ENCODE data around the gene LRRC1.

LRRC1 gene

GRCh38 chr6:53906103-53906502 lies 111.3 kb downstream of the LRRC1 start:
- DNase-seq (no peak), ATAC-seq (ENCODE audit: insufficient read depth, low read depth) (no peak)
- Histone ChIP-seq H3K27ac (ENCODE audit: low read length) (no peak overlapping the region), H3K9me3 (ENCODE audit: insufficient read depth, low read length, severe bottlenecking) (no peaks in the 10 kb centered on the region), H3K27me3 (ENCODE audit: insufficient read depth, low read length, poor library complexity) (no peaks in the 10 kb centered on the region), H3K79me2 (ENCODE audit: insufficient read depth, low read length) (no peaks in the 10 kb centered on the region), H3K4me3 (ENCODE audit: low read depth in 1 of 2, low read length in 2 of 2) (no peak overlapping the region), H3K36me3 (ENCODE audit: insufficient read depth, low read length) (peaks cover 65% of the 10 kb centered on the region), H3K4me2 (ENCODE audit: insufficient read depth, low read length) (no peak overlapping the region), H3K9ac (ENCODE audit: low read depth, low read length) (no peak overlapping the region), H4K20me1 (ENCODE audit: insufficient read depth, low read length) (no peaks in the 10 kb centered on the region), H2AFZ (ENCODE audit: low read depth, low read length) (no peak overlapping the region), H3K4me1 (ENCODE audit: insufficient read depth, low read length) (no peaks in the 10 kb centered on the region)
- TF ChIP-seq CTCF (IDR thresholded peaks at IDR 0.05; ENCODE audit: borderline replicate concordance, extremely low read depth, low read length, poor library complexity, severe bottlenecking) (no peak), EZH2 (IDR thresholded peaks at IDR 0.05; ENCODE audit: borderline replicate concordance, low read depth, low read length, severe bottlenecking) (no peak)

DNA sequence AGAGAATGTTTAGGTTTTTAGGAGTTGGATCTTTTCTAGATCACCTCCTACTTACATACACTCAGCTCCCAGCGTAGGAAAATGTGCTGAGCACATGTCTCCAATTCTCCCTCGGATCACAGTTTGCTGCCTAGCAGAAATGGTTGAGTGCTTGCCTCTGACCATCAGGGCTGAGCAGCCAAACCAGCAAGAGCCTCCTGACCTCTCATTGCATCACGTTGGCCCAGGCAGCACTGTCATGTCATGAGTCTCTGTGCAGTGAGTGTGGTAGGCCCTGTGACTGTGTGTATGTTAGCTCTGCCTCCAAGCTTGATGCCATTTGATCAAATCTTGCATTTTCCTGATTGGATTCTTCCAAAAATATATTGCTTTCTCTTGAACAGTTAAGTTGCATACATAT lies 112.0 kb downstream of the LRRC1 start:
- Histone ChIP-seq H3K9ac (ENCODE audit: low read depth, low read length) (no peak overlapping the region), H3K36me3 (ENCODE audit: insufficient read depth, low read length) (peaks cover 57% of the 10 kb centered on the region), H3K4me2 (ENCODE audit: insufficient read depth, low read length) (no peak overlapping the region), H3K27ac (ENCODE audit: low read length) (0 out of 2 replicates have a peak overlapping the region, but pooled peaks have one; percentile 23), H3K4me1 (ENCODE audit: insufficient read depth, low read length) (no peaks in the 10 kb centered on the region), H2AFZ (ENCODE audit: low read depth, low read length) (no peak overlapping the region), H3K9me3 (ENCODE audit: insufficient read depth, low read length, severe bottlenecking) (no peaks in the 10 kb centered on the region), H3K27me3 (ENCODE audit: insufficient read depth, low read length, poor library complexity) (no peaks in the 10 kb centered on the region), H4K20me1 (ENCODE audit: insufficient read depth, low read length) (no peaks in the 10 kb centered on the region), H3K79me2 (ENCODE audit: insufficient read depth, low read length) (no peaks in the 10 kb centered on the region), H3K4me3 (ENCODE audit: low read depth in 1 of 2, low read length in 2 of 2) (no peak overlapping the region)
- ATAC-seq (ENCODE audit: insufficient read depth, low read depth) (no peak), DNase-seq (no peak)
- TF ChIP-seq EZH2 (IDR thresholded peaks at IDR 0.05; ENCODE audit: borderline replicate concordance, low read depth, low read length, severe bottlenecking) (no peak), CTCF (IDR thresholded peaks at IDR 0.05; ENCODE audit: borderline replicate concordance, extremely low read depth, low read length, poor library complexity, severe bottlenecking) (no peak)

- TF ChIP-seq EZH2 (IDR thresholded peaks at IDR 0.05; ENCODE audit: borderline replicate concordance, low read depth, low read length, severe bottlenecking) (no peak), CTCF (IDR thresholded peaks at IDR 0.05; ENCODE audit: borderline replicate concordance, extremely low read depth, low read length, poor library complexity, severe bottlenecking) (no peak)
- no peak overlapping the region for H3K4me3 ChIP-seq (ENCODE audit: low read depth in 1 of 2, low read length in 2 of 2)
- no peak overlapping the region for H3K4me2 ChIP-seq (ENCODE audit: insufficient read depth, low read length)
- H4K20me1 ChIP-seq (ENCODE audit: insufficient read depth, low read length): no peaks in the 10 kb centered on the region
- no peaks in the 10 kb centered on the region for H3K27me3 ChIP-seq (ENCODE audit: insufficient read depth, low read length, poor library complexity)
- no peak overlapping the region for H2AFZ ChIP-seq (ENCODE audit: low read depth, low read length)
- DNase-seq: no peak
- H3K36me3 ChIP-seq (ENCODE audit: insufficient read depth, low read length): peaks cover 47% of the 10 kb centered on the region
- no peaks in the 10 kb centered on the region for H3K79me2 ChIP-seq (ENCODE audit: insufficient read depth, low read length)
- no peaks in the 10 kb centered on the region for H3K4me1 ChIP-seq (ENCODE audit: insufficient read depth, low read length)
- no peak overlapping the region for H3K27ac ChIP-seq (ENCODE audit: low read length)
- H3K9me3 ChIP-seq (ENCODE audit: insufficient read depth, low read length, severe bottlenecking): no peaks in the 10 kb centered on the region
- no peak overlapping the region for H3K9ac ChIP-seq (ENCODE audit: low read depth, low read length)
- ATAC-seq (ENCODE audit: insufficient read depth, low read depth): no peak
These were observed 116.0 kb downstream of the LRRC1 start for GRCh38 chr6:53910834-53911233.

GRCh38 chr6:53912661-53913060 lies 117.9 kb downstream of the LRRC1 start:
- H3K9me3 ChIP-seq (ENCODE audit: insufficient read depth, low read length, severe bottlenecking): no peaks in the 10 kb centered on the region
- DNase-seq (no peak), ATAC-seq (ENCODE audit: insufficient read depth, low read depth) (no peak)
- H2AFZ ChIP-seq (ENCODE audit: low read depth, low read length): no peak overlapping the region
- H3K4me2 ChIP-seq (ENCODE audit: insufficient read depth, low read length): no peak overlapping the region
- H3K36me3 ChIP-seq (ENCODE audit: insufficient read depth, low read length): peaks cover 46% of the 10 kb centered on the region
- H3K9ac ChIP-seq (ENCODE audit: low read depth, low read length): no peak overlapping the region
- no peak for TF ChIP-seq EZH2 (IDR thresholded peaks at IDR 0.05; ENCODE audit: borderline replicate concordance, low read depth, low read length, severe bottlenecking)
- TF ChIP-seq CTCF (IDR thresholded peaks at IDR 0.05; ENCODE audit: borderline replicate concordance, extremely low read depth, low read length, poor library complexity, severe bottlenecking): no peak
- H4K20me1 ChIP-seq (ENCODE audit: insufficient read depth, low read length): no peaks in the 10 kb centered on the region
- no peak overlapping the region for H3K27ac ChIP-seq (ENCODE audit: low read length)
- no peaks in the 10 kb centered on the region for H3K79me2 ChIP-seq (ENCODE audit: insufficient read depth, low read length)
- no peaks in the 10 kb centered on the region for H3K27me3 ChIP-seq (ENCODE audit: insufficient read depth, low read length, poor library complexity)
- no peaks in the 10 kb centered on the region for H3K4me1 ChIP-seq (ENCODE audit: insufficient read depth, low read length)
- no peak overlapping the region for H3K4me3 ChIP-seq (ENCODE audit: low read depth in 1 of 2, low read length in 2 of 2)

All from DND-41 (cell line).